Left cardiac atrium (tissue), 4 donors: ENCODE data around the gene GLS. TPM values are rescaled to one million over a fixed set of nuclear protein-coding genes. Genes with fewer than 3 reads are reported as not detected.
"Not testable (repeated sequence)": the region's sequence is repeated elsewhere in the genome, so short reads cannot be mapped to it uniquely, and the experiment has no call there.

Source experiments
- ATAC-seq, 2 donors: fragments of 200-7000 bp; cut with Tn5 transposase; one replicate each; pipeline ENCODE4 v1.9.1; 2020; ENCODE audit warnings: mild to moderate bottlenecking in 2 of 2, moderate library complexity in 2 of 2
- DNase-seq: peaks from one replicate; pipeline ENCODE4 v3.0.0-alpha.2; 2020
- intact Hi-C, 2 donors: fragments of 100-400 bp; cut with DNase I; formaldehyde crosslinking; loops; one replicate each; pipeline versions ENCODE4 v1.14.1 to v1.15.1; 2022 to 2023
- total RNA-seq, 2 donors: library from RNA; stranded (reverse); fragmentation: NEBNext Ultra II Directional; extraction: Animal tissue kit (Norgen Biotek cat#: 25700); gene quantifications; one replicate each; pipeline ENCODE4 v1.2.1, GENCODE V29; 2021
- donor health status: DM: no; HTN: yes; CAD: no.
- donor health status: DM: no; HTN: yes; CAD: no; lungs with severe emphysema.
- donor health status: DM: yes; HTN: yes; CAD: no.
- donor health status: Dilated cardiomyopathy.

Gene GLS
- total RNA-seq, 2 donors from 2014 or later = 81.8 to 92.6 TPM

- ATAC-seq (no peak), DNase-seq (no peak)
- intact Hi-C loops = no loop called here
Measured at GRCh38 chr2:190977505-190977904, 96.9 kb downstream of the GLS start.

GRCh38 chr2:190978389-190979053, 97.9 kb downstream of the GLS start:
- intact Hi-C loops = no loop called here
- peak in 1 of 2 donors; percentile 9 for ATAC-seq

GRCh38 chr2:190979906-190980629, 99.4 kb downstream of the GLS start:
- intact Hi-C loops = loop anchor here in 1 of 2 donors (2.0 kb wide), 1 partner anchor 29 kb away; no protein-coding TSS in a partner anchor
- peak; percentile 85 to 91 for ATAC-seq

More at GRCh38 chr2:190978389-190979053, 97.9 kb downstream of the GLS start:
- DNase-seq = no peak

GRCh38 chr2:190980630-190981209, 100.1 kb downstream of the GLS start:
- no peak for ATAC-seq
- intact Hi-C loops = loop anchor here in 1 of 2 donors (2.0 kb wide), 1 partner anchor 28 kb away; no protein-coding TSS in a partner anchor
- DNase-seq = no peak

More at GRCh38 chr2:190979906-190980629, 99.4 kb downstream of the GLS start:
- DNase-seq = peak; percentile 88

- DNase-seq = no peak
- no peak for ATAC-seq
- intact Hi-C loops = loop anchor here in 1 of 2 donors (2.0 kb wide), 1 partner anchor 27 kb away; no protein-coding TSS in a partner anchor
Measured at GRCh38 chr2:190981333-190981732, 100.7 kb downstream of the GLS start.

- intact Hi-C loops = loop anchor here in 1 of 2 donors (2.0 kb wide), 1 partner anchor 27 kb away; no protein-coding TSS in a partner anchor
Measured at GRCh38 chr2:190981733-190982132, 101.1 kb downstream of the GLS start.

GRCh38 chr2:190982262-190983034, 101.8 kb downstream of the GLS start:
- intact Hi-C loops = no loop called here
- DNase-seq (no peak), ATAC-seq (no peak)

More at GRCh38 chr2:190981733-190982132, 101.1 kb downstream of the GLS start:
- no peak for ATAC-seq
- DNase-seq = no peak

- intact Hi-C loops = no loop called here
- DNase-seq (no peak), ATAC-seq (peak in 1 of 2 donors; percentile 19)
Measured at GRCh38 chr2:190984595-190984994, 104.0 kb downstream of the GLS start.

GRCh38 chr2:190986221-190986953, 105.8 kb downstream of the GLS start:
- ATAC-seq (no peak), DNase-seq (no peak)
- intact Hi-C loops = no loop called here

- DNase-seq (no peak), ATAC-seq (no peak)
- intact Hi-C loops = no loop called here
Measured at GRCh38 chr2:190987116-190987515, 106.5 kb downstream of the GLS start.

GRCh38 chr2:190987938-190988337, 107.3 kb downstream of the GLS start:
- DNase-seq = no peak
- no peak for ATAC-seq
- intact Hi-C loops = no loop called here

GRCh38 chr2:190988910-190989309, 108.3 kb downstream of the GLS start:
- DNase-seq (no peak), ATAC-seq (no peak)
- intact Hi-C loops = no loop called here

GRCh38 chr2:190990132-190990531, 109.5 kb downstream of the GLS start:
- DNase-seq = no peak
- intact Hi-C loops = no loop called here
- no peak for ATAC-seq

- DNase-seq = no peak
- intact Hi-C loops = no loop called here
Measured at GRCh38 chr2:190993292-190993643, 112.6 kb downstream of the GLS start.

GRCh38 chr2:190994148-190994547, 113.5 kb downstream of the GLS start:
- ATAC-seq (no peak), DNase-seq (no peak)
- intact Hi-C loops = no loop called here

More at GRCh38 chr2:190993292-190993643, 112.6 kb downstream of the GLS start:
- ATAC-seq = no peak

- intact Hi-C loops, DNase-seq, ATAC-seq: not testable (repeated sequence)
Measured at GRCh38 chr2:190995315-190995714, 114.7 kb downstream of the GLS start.

GRCh38 chr2:190996338-190996946, 115.8 kb downstream of the GLS start:
- intact Hi-C loops = no loop called here
- ATAC-seq (peak; percentile 34 to 65), DNase-seq (no peak)

GRCh38 chr2:190996947-190997346, 116.3 kb downstream of the GLS start:
- DNase-seq (no peak), ATAC-seq (peak; percentile 44 to 59)

More at GRCh38 chr2:190996947-190997346, 116.3 kb downstream of the GLS start:
- intact Hi-C loops = no loop called here
